Loucy (cell line): ENCODE measurements around the gene AVPR1A.

Experiments used
- CTCF ChIP-seq: fragments of 200-600 bp; sonication (generic); conservative IDR thresholded peaks from 2 replicates; pipeline ENCODE4 v1.5.1; 2014; ENCODE audit warnings: mild to moderate bottlenecking, antibody characterized with exemption, low read length
- EZH2phosphoT487 ChIP-seq: fragments of 200-600 bp; IDR thresholded peaks from 2 replicates; pipeline ENCODE4 v1.6.1; 2018; ENCODE audit warnings: antibody characterized with exemption, mild to moderate bottlenecking, moderate library complexity, borderline replicate concordance

DNA sequence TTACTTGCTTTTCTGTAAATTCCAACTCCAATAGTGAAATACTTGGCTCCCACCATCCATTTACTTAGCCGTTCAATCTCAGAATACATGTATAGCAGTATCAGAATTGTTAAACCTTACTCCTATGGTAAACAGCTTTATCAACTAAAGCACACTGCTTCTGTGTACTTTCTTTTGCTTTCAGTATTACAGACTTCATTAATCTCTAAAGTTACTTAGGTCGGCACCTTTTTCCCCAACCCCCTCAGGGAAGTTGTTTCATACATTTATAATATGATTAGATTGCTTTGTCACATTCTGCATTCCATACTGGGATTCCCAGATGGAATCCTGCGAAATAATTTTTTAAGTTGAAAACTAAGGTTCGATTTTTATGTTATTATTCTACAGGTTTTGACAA, 12.5 kb downstream of the AVPR1A start:
- TF ChIP-seq CTCF (no peak), EZH2phosphoT487 (no peak)
